SK-N-MC (cell line): ENCODE results near the gene ZNF366.

Experiments used
- EZH2 ChIP-seq: fragments of 200-600 bp; sonication (generic); IDR thresholded peaks from one replicate; pipeline ENCODE4 v1.6.1; 2017; ENCODE audit warnings: antibody characterized with exemption
- POLR2AphosphoS5 ChIP-seq: IDR thresholded peaks from 2 replicates; pipeline ENCODE4 v1.6.1; 2012; ENCODE audit warnings: mild to moderate bottlenecking, low read depth, low read length, borderline replicate concordance

- TF ChIP-seq EZH2 (no peak), POLR2AphosphoS5 (no peak)
Measured at GRCh38 chr5:72507907-72508238, 663 bp upstream of the ZNF366 start.
